Cardiac ventricle fibroblast (primary cell): ENCODE measurements around the gene RAB44. TPM values are rescaled to one million over a fixed set of nuclear protein-coding genes. Genes with fewer than 3 reads are reported as not detected.

Experiments used
- total RNA-seq: library from RNA; depleted of rRNA; stranded (reverse); fragments of >200 nt; gene quantifications from 2 replicates; pipeline ENCODE4 v1.2.3, GENCODE V29; 2015

The RAB44 gene, protein sequence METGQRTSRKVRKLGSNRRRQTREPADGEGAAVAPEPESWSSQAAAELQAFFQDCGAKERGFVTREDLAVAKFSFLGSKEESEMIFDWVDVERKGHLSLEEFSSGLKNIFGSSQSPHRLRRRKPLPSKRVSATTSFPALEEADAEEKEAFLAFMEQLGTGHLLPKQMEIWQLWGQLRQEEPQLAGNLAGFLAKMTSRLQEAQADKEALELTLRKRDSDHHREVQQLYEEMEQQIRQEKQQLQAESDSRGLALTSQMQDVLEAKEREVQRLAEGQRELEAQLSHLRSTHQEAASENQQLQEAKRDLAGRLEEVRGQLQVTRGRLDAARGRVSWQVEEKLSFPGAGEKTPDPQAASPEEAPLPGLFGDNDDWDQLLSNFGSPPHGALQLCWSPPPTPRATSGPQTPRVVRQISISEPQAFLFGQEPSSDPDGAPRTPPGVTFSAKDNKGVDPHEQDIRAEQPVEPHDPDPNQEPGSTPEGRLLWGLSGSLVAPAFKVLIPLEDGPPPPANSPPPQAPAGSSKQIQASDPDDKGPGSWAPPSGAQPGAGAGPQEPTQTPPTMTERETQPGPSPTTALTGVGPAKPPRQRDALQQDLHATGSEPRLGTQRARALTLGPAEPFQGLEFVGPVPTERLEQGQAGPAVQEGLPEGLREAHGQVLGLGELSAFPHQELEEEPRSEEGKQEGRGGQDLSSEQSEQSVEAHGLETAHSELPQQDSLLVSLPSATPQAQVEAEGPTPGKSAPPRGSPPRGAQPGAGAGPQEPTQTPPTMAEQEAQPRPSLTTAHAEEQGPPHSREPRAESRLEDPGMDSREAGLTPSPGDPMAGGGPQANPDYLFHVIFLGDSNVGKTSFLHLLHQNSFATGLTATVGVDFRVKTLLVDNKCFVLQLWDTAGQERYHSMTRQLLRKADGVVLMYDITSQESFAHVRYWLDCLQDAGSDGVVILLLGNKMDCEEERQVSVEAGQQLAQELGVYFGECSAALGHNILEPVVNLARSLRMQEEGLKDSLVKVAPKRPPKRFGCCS
- not detected in 2 replicates for total RNA-seq

GRCh38 chr6:36697481-36697903 lies at the start of gene RAB44:
Gene RAB44 (plus strand): TSS chr6:36697826. CDS start chr6:36704236, 6,410 bp downstream.

DNA sequence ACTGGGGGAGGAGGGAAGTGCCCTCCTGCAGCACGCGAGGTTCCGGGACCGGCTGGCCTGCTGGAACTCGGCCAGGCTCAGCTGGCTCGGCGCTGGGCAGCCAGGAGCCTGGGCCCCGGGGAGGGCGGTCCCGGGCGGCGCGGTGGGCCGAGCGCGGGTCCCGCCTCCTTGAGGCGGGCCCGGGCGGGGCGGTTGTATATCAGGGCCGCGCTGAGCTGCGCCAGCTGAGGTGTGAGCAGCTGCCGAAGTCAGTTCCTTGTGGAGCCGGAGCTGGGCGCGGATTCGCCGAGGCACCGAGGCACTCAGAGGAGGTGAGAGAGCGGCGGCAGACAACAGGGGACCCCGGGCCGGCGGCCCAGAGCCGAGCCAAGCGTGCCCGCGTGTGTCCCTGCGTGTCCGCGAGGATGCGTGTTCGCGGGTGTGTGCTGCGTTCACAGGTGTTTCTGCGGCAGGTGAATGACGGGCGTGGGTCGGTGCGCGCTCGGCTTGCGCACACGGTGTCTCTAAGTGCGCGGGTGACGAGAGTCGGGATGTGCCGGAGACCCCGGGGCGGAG lies 19.1 kb upstream of the RAB44 start, which contains the start of gene CDKN1A:
Gene CDKN1A, plus strand, starts transcription at position 227 of the 555 bp plus-strand sequence. CDS start 5,388 bp downstream, outside the sequence.

Other genes starting within 250 kb of the RAB44 start
- gene STK38, start 150.3 kb upstream of the RAB44 start, total RNA-seq, result 15.8 and 19.8 TPM in 2 replicates
- gene SRSF3, start 103.5 kb upstream of the RAB44 start, total RNA-seq, result 78.6 and 151 TPM in 2 replicates
- gene CDKN1A, start 19.1 kb upstream of the RAB44 start, total RNA-seq, result 290 and 302 TPM in 2 replicates
- 0.06 and 0.34 TPM in 2 replicates for gene CPNE5, start 141.6 kb downstream of the RAB44 start, total RNA-seq
- gene PPIL1, start 177.0 kb downstream of the RAB44 start, total RNA-seq, result 9.1 and 14.1 TPM in 2 replicates
- gene C6orf89, start 188.1 kb downstream of the RAB44 start, total RNA-seq, result 33.6 and 34.4 TPM in 2 replicates